Body of pancreas (tissue), 4 donors: ENCODE data around the gene PDK4. TPM values are rescaled to one million over a fixed set of nuclear protein-coding genes. Genes with fewer than 3 reads are reported as not detected.
"Not testable (repeated sequence)": the region's sequence is repeated elsewhere in the genome, so short reads cannot be mapped to it uniquely, and the experiment has no call there.

Experiments
- ATAC-seq: fragments of 150-250 bp; one replicate; pipeline ENCODE4 v1.9.1; 2016
- DNase-seq, 4 donors: peaks; one replicate each; pipeline ENCODE4 v3.0.0-alpha.2; 2019
- H3K27ac ChIP-seq, 4 donors: fragments of 200-600 bp; sonication (generic); 1 replicate in 3 of 4; 2 replicates in 1 of 4; pipeline versions ENCODE4 v1.5.1 to v1.6.1; 2016 to 2019; ENCODE audit warnings: mild to moderate bottlenecking in 1 of 4, mixed read lengths in 1 of 4, moderate library complexity in 1 of 4
- H3K27me3 ChIP-seq, 2 donors: fragments of 200-600 bp; sonication (generic); one replicate each; pipeline ENCODE4 v1.6.0; 2016; ENCODE audit warnings: mild to moderate bottlenecking in 1 of 2
- H3K36me3 ChIP-seq, 2 donors: fragments of 200-600 bp; sonication (generic); replicated peaks in 1 of 2; 2 replicates each; pipeline ENCODE4 v1.5.1; 2016; ENCODE audit warnings: low read depth in 2 of 2; ENCODE audit not compliant: insufficient read depth in 1 of 2
- H3K4me1 ChIP-seq: fragments of 200-600 bp; sonication (generic); one replicate; pipeline ENCODE4 v1.6.0; 2016
- H3K4me3 ChIP-seq, 2 donors: fragments of 200-600 bp; sonication (generic); 1 replicate in 1 of 2; 2 replicates in 1 of 2; pipeline ENCODE4 v1.5.1; 2016 to 2019
- H3K9me3 ChIP-seq, 3 donors: fragments of 200-600 bp; sonication (generic); 1 replicate in 2 of 3; 2 replicates in 1 of 3; pipeline ENCODE4 v1.5.1; 2016
- POLR2A ChIP-seq, 3 donors: fragments of 450-650 bp; IDR thresholded peaks; one replicate each; pipeline ENCODE4 v1.6.1; 2016; ENCODE audit warnings: antibody characterized with exemption in 3 of 3, mild to moderate bottlenecking in 2 of 3
- WGBS, 2 donors: methylation state at CpG; one replicate each; pipeline ENCODE4 v1.1.5; 2017; 5-methylcytosine and 5-hydroxymethylcytosine counted together
- intact Hi-C: fragments of 100-400 bp; cut with DNase I; formaldehyde crosslinking; loops from one replicate; pipeline ENCODE4 v1.15.1; 2023
- total RNA-seq, 2 donors: library from RNA; depleted of rRNA; stranded (reverse); fragments of >200 nt; gene quantifications; one replicate each; pipeline ENCODE4 v1.1.0, GENCODE V29; 2016
- TF ChIP-seq, protein P1 (sequence below), 7 experiments: fragments of 450-650 bp in 4 of 7; fragments of 200-600 bp in 3 of 7; sonication (generic) in 3 of 7; IDR thresholded peaks; one replicate each; pipeline ENCODE4 v1.5.1; 2016 to 2019; ENCODE audit warnings: antibody characterized with exemption in 7 of 7

The PDK4 gene
- total RNA-seq, 2 donors from 2014 or later: 234 to 308 TPM

DNA sequence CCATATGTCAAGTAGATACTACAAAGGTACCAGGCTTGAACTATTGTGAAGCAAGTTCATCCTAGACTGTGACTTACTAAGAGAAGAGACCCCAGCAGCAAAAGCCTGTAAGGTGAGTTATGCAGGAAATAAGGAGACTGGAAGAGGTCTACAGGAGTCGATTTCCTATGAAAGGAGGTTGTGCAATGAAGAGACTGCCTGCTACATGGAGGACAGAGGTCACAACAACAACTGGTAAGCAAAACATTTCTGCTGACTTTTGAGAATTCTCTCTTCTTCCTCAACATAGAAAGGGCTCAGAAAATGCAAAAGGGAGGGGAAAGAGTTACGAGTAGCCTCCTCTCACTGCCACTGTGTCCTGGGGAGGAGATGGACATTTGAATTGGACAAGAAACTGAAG, 42.4 kb downstream of the PDK4 start:
- Histone ChIP-seq H3K27ac (no peak overlapping the region), H3K4me1 (peaks cover 33% of the 10 kb centered on the region), H3K4me3 (no peak overlapping the region), H3K27me3 (no peaks in the 10 kb centered on the region), H3K9me3 (no peaks in the 10 kb centered on the region), H3K36me3 (no peaks in the 10 kb centered on the region)
- intact Hi-C loops: no loop called here
- WGBS, 2 donors: 74 to 78% methylated on average over 2 of the region's 2 CpGs
- DNase-seq: no peak
- no peak for ATAC-seq
- no peak for TF ChIP-seq POLR2A (IDR thresholded peaks at IDR 0.05)
- TF ChIP-seq, protein P1, sequence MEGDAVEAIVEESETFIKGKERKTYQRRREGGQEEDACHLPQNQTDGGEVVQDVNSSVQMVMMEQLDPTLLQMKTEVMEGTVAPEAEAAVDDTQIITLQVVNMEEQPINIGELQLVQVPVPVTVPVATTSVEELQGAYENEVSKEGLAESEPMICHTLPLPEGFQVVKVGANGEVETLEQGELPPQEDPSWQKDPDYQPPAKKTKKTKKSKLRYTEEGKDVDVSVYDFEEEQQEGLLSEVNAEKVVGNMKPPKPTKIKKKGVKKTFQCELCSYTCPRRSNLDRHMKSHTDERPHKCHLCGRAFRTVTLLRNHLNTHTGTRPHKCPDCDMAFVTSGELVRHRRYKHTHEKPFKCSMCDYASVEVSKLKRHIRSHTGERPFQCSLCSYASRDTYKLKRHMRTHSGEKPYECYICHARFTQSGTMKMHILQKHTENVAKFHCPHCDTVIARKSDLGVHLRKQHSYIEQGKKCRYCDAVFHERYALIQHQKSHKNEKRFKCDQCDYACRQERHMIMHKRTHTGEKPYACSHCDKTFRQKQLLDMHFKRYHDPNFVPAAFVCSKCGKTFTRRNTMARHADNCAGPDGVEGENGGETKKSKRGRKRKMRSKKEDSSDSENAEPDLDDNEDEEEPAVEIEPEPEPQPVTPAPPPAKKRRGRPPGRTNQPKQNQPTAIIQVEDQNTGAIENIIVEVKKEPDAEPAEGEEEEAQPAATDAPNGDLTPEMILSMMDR (IDR thresholded peaks at IDR 0.05): no peak

DNA sequence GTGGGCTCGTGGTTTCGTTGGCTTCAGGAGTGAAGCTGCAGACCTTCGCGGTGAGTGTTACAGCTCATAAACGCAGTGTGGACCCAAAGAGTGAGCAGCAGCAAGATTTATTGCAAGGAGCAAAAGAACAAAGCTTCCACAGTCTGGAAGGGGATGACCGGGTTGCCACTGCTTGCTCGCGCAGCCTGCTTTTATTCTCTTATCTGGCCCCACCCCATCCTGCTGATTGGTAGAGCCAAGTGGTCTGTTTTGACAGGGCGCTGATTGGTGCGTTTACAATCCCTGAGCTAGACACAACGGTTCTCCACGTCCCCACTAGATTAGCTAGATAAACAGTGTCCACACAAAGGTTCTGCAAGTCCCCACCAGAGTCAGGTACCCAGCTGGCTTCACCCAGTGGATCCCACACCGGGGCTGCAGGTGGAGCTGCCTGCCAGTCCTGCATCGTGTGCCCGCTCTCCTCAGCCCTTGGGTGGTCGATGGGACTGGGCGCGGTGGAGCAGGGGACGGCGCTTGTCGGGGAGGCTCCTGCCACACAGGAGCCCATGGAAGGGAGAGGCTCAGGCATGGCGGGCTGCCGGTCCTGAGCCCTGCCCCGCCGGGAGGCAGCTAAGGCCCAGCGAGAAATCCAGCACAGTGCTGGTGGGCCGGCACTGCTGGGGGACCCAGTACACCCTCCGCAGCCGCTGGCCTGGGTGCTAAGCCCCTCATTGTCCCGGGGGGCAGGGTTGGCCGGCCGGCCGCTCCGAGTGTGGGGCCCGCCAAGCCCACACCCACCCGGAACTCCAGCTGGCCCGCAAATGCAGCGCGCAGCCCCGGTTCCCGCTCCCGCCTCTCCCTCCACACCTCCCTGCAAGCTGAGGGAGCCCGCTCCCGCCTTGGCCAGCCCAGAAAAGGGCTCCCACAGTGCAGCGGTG, 44.0 kb downstream of the PDK4 start:
- intact Hi-C loops, H3K27ac ChIP-seq, DNase-seq, H3K9me3 ChIP-seq, H3K36me3 ChIP-seq, H3K27me3 ChIP-seq, H3K4me3 ChIP-seq, ATAC-seq: not testable (repeated sequence)
- peaks cover 50% of the 10 kb centered on the region for H3K4me1 ChIP-seq
- WGBS, 2 donors: 86 to 88% methylated on average over 19 to 32 of the region's 45 CpGs

DNA sequence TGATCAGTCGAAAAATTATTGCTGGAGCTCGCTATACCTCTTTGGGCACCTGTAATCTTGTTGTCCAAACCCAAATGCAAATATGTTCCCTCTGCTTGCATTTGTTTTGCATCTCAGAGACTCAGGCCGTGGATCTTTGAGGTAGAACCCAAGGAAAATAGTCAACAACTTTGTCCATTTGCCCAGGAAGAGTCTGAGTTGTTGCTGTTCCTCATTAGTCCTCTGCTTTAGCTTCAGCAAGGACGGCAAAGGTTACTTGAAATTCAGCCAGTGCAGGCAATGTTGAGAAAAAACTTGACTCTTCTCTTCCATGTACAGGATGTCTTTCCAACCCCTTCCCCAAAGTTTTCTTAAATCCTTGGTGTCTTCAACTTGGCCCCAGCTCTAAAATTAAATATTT, 45.8 kb downstream of the PDK4 start:
- no peaks in the 10 kb centered on the region for H3K9me3 ChIP-seq
- DNase-seq (peak in 3 of 4 donors; percentile 21 to 28 (median 25)), ATAC-seq (peak; percentile 3)
- peak overlapping the region; percentile 94 to 99 (median 96) for H3K27ac ChIP-seq
- H3K4me3 ChIP-seq: no peak overlapping the region
- peaks cover 67% of the 10 kb centered on the region for H3K4me1 ChIP-seq
- intact Hi-C loops: no loop called here
- no peaks in the 10 kb centered on the region for H3K36me3 ChIP-seq
- no peaks in the 10 kb centered on the region for H3K27me3 ChIP-seq
- 18 to 19% methylated on average over 4 of the region's 4 CpGs for WGBS, 2 donors
- no peak for TF ChIP-seq POLR2A (IDR thresholded peaks at IDR 0.05)
- TF ChIP-seq, protein P1 (IDR thresholded peaks at IDR 0.05): no peak

DNA sequence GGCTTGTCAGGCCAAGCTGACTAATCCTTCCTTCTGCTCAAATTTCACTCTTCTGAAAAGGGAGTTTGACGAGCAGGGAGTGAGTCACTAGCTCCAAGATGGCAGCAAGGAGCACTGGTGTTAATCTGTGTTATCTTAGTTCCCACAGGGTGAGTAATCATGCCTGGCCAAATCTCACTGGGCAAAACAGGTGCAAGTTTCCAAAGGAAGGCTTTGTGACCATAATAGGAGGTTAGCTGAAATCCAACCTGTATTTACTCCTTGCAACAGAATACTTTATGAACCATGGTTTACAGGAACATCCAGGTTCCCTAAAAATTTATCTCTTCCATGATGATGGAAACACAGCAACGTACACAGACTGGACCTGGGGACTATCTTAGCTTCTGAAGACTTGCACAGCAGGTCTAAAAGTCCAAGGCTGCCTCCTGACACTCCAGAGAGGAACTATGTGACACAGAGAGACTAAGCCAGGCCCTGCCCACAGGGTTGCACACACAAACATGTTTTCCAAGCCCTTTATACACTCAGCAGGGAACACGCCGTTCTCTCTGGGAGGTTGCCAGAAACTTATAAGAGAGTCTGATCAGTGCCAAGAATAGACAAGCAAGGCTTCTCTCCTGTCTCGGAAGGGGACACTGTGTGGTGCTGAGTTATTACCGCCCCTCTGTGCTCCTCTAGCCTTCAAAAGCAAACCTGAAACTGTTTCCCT, 46.3 kb downstream of the PDK4 start:
- intact Hi-C loops: no loop called here
- ATAC-seq (peak; percentile 95), DNase-seq (peak; percentile 92 to 98 (median 97))
- WGBS, 2 donors: 6 to 9% methylated on average over 6 of the region's 6 CpGs
- no peak overlapping the region for H3K4me3 ChIP-seq
- peak overlapping the region; percentile 94 to 99 (median 96) for H3K27ac ChIP-seq
- H3K9me3 ChIP-seq: no peaks in the 10 kb centered on the region
- peaks cover 70% of the 10 kb centered on the region for H3K4me1 ChIP-seq
- no peaks in the 10 kb centered on the region for H3K36me3 ChIP-seq
- H3K27me3 ChIP-seq: no peaks in the 10 kb centered on the region
- TF ChIP-seq, protein P1 (IDR thresholded peaks at IDR 0.05): no peak
- peak in 2 of 3 donors; percentile 59 to 68 for TF ChIP-seq POLR2A (IDR thresholded peaks at IDR 0.05)
